ENCODE data around the gene COL20A1. TPM values are rescaled to one million over a fixed set of nuclear protein-coding genes. Genes with fewer than 3 reads are reported as not detected.

Gene COL20A1
- total and polyA plus RNA-seq, 2 of the 13 experiments (the other 11 are each of a cell fraction or from before 2014, with no cell fraction given), result not detected

DNA sequence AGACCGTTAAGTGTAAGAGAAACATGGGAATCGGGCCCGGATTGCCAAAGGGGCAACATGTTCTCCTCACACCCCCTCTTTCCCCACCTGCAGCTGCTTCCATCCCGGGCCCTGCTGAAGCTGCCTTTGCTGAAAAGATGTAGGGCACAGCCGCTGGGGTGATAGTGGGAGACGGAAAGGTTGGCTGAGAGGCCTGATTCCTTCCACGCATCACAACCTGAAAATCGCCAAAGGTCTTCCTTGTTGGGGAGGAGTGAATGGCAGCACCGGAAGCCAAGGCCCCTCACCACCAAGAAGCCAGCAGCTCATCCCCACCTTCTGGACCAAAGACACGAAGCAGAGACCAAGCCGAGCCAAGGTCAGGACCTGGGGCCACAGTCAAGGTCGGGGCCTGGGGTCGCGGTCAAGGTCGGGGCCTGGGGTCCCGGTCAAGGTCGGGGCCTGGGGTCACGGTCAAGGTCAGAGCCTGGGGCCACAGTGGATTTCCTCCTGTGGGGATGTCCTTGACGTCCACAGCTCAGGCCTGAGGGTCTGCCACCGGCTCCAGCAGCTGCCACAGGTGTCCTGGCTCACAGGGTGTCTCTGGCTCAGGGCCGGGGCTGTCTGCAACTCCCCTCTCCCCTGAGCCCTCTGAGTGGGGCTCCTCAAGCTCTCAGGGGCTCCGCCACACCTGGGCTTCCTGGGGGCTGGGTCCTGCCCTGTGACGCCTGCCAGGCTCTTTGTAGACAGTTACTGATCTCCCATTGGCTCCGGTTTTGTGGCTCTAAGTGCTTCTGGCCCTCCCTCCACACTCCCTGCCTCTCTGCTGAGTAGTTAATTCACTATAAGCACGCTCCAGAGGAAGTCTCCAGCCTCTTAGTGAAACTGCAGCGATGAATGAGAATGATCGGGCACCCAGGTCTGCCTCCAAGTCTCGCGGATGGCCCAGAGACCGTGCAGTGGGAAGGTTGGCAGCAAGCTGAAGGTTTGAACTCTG lies 73.7 kb downstream of the COL20A1 start (continued):
- TF ChIP-seq, protein P1, sequence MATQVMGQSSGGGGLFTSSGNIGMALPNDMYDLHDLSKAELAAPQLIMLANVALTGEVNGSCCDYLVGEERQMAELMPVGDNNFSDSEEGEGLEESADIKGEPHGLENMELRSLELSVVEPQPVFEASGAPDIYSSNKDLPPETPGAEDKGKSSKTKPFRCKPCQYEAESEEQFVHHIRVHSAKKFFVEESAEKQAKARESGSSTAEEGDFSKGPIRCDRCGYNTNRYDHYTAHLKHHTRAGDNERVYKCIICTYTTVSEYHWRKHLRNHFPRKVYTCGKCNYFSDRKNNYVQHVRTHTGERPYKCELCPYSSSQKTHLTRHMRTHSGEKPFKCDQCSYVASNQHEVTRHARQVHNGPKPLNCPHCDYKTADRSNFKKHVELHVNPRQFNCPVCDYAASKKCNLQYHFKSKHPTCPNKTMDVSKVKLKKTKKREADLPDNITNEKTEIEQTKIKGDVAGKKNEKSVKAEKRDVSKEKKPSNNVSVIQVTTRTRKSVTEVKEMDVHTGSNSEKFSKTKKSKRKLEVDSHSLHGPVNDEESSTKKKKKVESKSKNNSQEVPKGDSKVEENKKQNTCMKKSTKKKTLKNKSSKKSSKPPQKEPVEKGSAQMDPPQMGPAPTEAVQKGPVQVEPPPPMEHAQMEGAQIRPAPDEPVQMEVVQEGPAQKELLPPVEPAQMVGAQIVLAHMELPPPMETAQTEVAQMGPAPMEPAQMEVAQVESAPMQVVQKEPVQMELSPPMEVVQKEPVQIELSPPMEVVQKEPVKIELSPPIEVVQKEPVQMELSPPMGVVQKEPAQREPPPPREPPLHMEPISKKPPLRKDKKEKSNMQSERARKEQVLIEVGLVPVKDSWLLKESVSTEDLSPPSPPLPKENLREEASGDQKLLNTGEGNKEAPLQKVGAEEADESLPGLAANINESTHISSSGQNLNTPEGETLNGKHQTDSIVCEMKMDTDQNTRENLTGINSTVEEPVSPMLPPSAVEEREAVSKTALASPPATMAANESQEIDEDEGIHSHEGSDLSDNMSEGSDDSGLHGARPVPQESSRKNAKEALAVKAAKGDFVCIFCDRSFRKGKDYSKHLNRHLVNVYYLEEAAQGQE (IDR thresholded peaks at IDR 0.05; ENCODE audit: borderline replicate concordance in 1 of 2, low read depth in 1 of 2, low read length in 2 of 2), result no peak
- TF ChIP-seq, protein P2, sequence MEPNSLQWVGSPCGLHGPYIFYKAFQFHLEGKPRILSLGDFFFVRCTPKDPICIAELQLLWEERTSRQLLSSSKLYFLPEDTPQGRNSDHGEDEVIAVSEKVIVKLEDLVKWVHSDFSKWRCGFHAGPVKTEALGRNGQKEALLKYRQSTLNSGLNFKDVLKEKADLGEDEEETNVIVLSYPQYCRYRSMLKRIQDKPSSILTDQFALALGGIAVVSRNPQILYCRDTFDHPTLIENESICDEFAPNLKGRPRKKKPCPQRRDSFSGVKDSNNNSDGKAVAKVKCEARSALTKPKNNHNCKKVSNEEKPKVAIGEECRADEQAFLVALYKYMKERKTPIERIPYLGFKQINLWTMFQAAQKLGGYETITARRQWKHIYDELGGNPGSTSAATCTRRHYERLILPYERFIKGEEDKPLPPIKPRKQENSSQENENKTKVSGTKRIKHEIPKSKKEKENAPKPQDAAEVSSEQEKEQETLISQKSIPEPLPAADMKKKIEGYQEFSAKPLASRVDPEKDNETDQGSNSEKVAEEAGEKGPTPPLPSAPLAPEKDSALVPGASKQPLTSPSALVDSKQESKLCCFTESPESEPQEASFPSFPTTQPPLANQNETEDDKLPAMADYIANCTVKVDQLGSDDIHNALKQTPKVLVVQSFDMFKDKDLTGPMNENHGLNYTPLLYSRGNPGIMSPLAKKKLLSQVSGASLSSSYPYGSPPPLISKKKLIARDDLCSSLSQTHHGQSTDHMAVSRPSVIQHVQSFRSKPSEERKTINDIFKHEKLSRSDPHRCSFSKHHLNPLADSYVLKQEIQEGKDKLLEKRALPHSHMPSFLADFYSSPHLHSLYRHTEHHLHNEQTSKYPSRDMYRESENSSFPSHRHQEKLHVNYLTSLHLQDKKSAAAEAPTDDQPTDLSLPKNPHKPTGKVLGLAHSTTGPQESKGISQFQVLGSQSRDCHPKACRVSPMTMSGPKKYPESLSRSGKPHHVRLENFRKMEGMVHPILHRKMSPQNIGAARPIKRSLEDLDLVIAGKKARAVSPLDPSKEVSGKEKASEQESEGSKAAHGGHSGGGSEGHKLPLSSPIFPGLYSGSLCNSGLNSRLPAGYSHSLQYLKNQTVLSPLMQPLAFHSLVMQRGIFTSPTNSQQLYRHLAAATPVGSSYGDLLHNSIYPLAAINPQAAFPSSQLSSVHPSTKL (CRISPR knock-in tag; IDR thresholded peaks at IDR 0.05), result no peak
- TF ChIP-seq SATB2 (CRISPR knock-in tag; IDR thresholded peaks at IDR 0.05) (no peak), ARID2 (CRISPR knock-in tag; IDR thresholded peaks at IDR 0.05; ENCODE audit: borderline replicate concordance) (no peak), HOXA7 (CRISPR knock-in tag; IDR thresholded peaks at IDR 0.05) (no peak), RERE (CRISPR knock-in tag; IDR thresholded peaks at IDR 0.05; ENCODE audit: low read depth) (no peak), ZNF549 (CRISPR knock-in tag; IDR thresholded peaks at IDR 0.05) (no peak), KAT7 (CRISPR knock-in tag; IDR thresholded peaks at IDR 0.05; ENCODE audit: borderline replicate concordance) (no peak), PAWR (CRISPR knock-in tag; IDR thresholded peaks at IDR 0.05; ENCODE audit: borderline replicate concordance) (no peak), SNRNP70 (IDR thresholded peaks at IDR 0.05; ENCODE audit: low read depth, low read length) (no peak), CEBPB (IDR thresholded peaks at IDR 0.05; ENCODE audit: borderline replicate concordance, low read depth, low read length) (no peak)
- TF ChIP-seq, protein P3, sequence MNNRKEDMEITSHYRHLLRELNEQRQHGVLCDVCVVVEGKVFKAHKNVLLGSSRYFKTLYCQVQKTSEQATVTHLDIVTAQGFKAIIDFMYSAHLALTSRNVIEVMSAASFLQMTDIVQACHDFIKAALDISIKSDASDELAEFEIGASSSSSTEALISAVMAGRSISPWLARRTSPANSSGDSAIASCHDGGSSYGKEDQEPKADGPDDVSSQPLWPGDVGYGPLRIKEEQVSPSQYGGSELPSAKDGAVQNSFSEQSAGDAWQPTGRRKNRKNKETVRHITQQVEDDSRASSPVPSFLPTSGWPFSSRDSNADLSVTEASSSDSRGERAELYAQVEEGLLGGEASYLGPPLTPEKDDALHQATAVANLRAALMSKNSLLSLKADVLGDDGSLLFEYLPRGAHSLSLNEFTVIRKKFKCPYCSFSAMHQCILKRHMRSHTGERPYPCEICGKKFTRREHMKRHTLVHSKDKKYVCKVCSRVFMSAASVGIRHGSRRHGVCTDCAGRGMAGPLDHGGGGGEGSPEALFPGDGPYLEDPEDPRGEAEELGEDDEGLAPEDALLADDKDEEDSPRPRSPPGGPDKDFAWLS (CRISPR knock-in tag; IDR thresholded peaks at IDR 0.05; ENCODE audit: borderline replicate concordance), result no peak
